B cell (primary cell): ENCODE data around the gene DYRK1A. TPM values are rescaled to one million over a fixed set of nuclear protein-coding genes. Genes with fewer than 3 reads are reported as not detected.

ENCODE experiments used
- ATAC-seq: fragments of 200-7000 bp; cut with Tn5 transposase; one replicate; pipeline ENCODE4 v1.10.0; 2021; ENCODE audit warnings: low read depth, mild to moderate bottlenecking, moderate number of reproducible peaks, moderate library complexity
- CTCF ChIA-PET: fragments of 350-600 bp; sonication (Branson Sonifier 250); formaldehyde crosslinking; loops from one replicate; lab custom pipeline; 2021; ENCODE audit warnings: antibody characterized with exemption, inconsistent platforms; lab: Charles Lee
- POLR2A ChIA-PET: fragments of 350-600 bp; sonication (Branson Sonifier 250); formaldehyde crosslinking; loops from one replicate; lab custom pipeline; 2021; ENCODE audit warnings: antibody characterized with exemption; lab: Charles Lee
- DNase-seq: peaks from one replicate; pipeline ENCODE4 v3.0.0; 2013
- H2AFZ ChIP-seq: 2 replicates; pipeline ENCODE4 v1.6.1; 2012; ENCODE audit warnings: mild to moderate bottlenecking, low read depth, low read length; ENCODE audit not compliant: insufficient read depth, poor library complexity, severe bottlenecking
- H3K27ac ChIP-seq, 2 donors: 1 replicate in 1 of 2; 2 replicates in 1 of 2; pipeline ENCODE4 v1.5.1; 2012 to 2013; ENCODE audit warnings: low read length in 2 of 2, mild to moderate bottlenecking in 2 of 2, moderate library complexity in 1 of 2
- H3K27me3 ChIP-seq, 4 experiments: fragments of 200-600 bp in 1 of 4; sonication (generic) in 1 of 4; replicated peaks in 1 of 4; 1 replicate in 2 of 4; 2 replicates in 2 of 4; pipeline versions ENCODE4 v1.6.1 to v1.7.0; 2013 to 2016; ENCODE audit warnings: low read length in 3 of 4, mild to moderate bottlenecking in 2 of 4, mixed read lengths in 1 of 4, moderate library complexity in 1 of 4; ENCODE audit not compliant: insufficient read depth in 4 of 4, control insufficient read depth in 3 of 4; ENCODE audit errors: control extremely low read depth in 1 of 4
- H3K36me3 ChIP-seq, 2 experiments: replicated peaks in 1 of 2; 1 replicate in 1 of 2; 2 replicates in 1 of 2; pipeline versions ENCODE4 v1.6.1 to v1.7.1; 2013; ENCODE audit warnings: low read length in 1 of 2; ENCODE audit not compliant: insufficient read depth in 2 of 2, control insufficient read depth in 1 of 2; ENCODE audit errors: control extremely low read depth in 1 of 2, extremely low read depth in 1 of 2
- H3K4me1 ChIP-seq, 2 donors: fragments of 200-600 bp in 1 of 2; sonication (generic) in 1 of 2; 1 replicate in 1 of 2; 2 replicates in 1 of 2; pipeline versions ENCODE4 v1.5.1 to v1.6.1; 2013 to 2017; ENCODE audit warnings: low read length in 2 of 2; ENCODE audit not compliant: control insufficient read depth in 2 of 2, insufficient read depth in 2 of 2
- H3K4me2 ChIP-seq: replicated peaks from 2 replicates; pipeline ENCODE3; 2012; ENCODE audit warnings: mild to moderate bottlenecking, low read depth, low read length; ENCODE audit not compliant: poor library complexity, severe bottlenecking
- H3K4me3 ChIP-seq, 5 experiments: fragments of 200-600 bp in 1 of 5; sonication (generic) in 1 of 5; 1 replicate in 3 of 5; 2 replicates in 2 of 5; pipeline versions ENCODE4 v1.5.1 to v1.7.0; 2011 to 2016; ENCODE audit warnings: low read length in 4 of 5, mild to moderate bottlenecking in 4 of 5, low read depth in 2 of 5, control low read depth in 1 of 5, moderate library complexity in 1 of 5; ENCODE audit not compliant: insufficient read depth in 1 of 5; ENCODE audit errors: control extremely low read depth in 1 of 5, extremely low read depth in 1 of 5
- H3K79me2 ChIP-seq: fragments of 200-600 bp; sonication (generic); one replicate; pipeline ENCODE4 v1.6.0; 2016; ENCODE audit warnings: low read length; ENCODE audit not compliant: control insufficient read depth, insufficient read depth
- H3K9ac ChIP-seq: fragments of 200-600 bp; sonication (generic); 2 replicates; pipeline ENCODE4 v1.6.1; 2017; ENCODE audit warnings: mild to moderate bottlenecking, low read length, moderate library complexity
- H3K9me3 ChIP-seq, 3 donors: one replicate each; pipeline versions ENCODE4 v1.6.1 to v1.7.1; 2013; ENCODE audit warnings: low read length in 2 of 3; ENCODE audit not compliant: control insufficient read depth in 2 of 3, insufficient read depth in 1 of 3; ENCODE audit errors: control extremely low read depth in 1 of 3
- H4K20me1 ChIP-seq: 2 replicates; pipeline ENCODE4 v1.6.0; 2012; ENCODE audit warnings: mild to moderate bottlenecking, low read length; ENCODE audit not compliant: insufficient read depth, control insufficient read depth, poor library complexity, severe bottlenecking
- H3K27ac Mint-ChIP-seq: one replicate; pipeline ENCODE4 v1.8.0; 2021; ENCODE audit warnings: mixed read lengths
- H3K27me3 Mint-ChIP-seq: one replicate; pipeline ENCODE4 v1.8.0; 2021; ENCODE audit warnings: mixed read lengths
- H3K4me1 Mint-ChIP-seq: one replicate; pipeline ENCODE4 v1.8.0; 2021; ENCODE audit warnings: mixed read lengths
- H3K4me3 Mint-ChIP-seq: one replicate; pipeline ENCODE4 v1.8.0; 2021; ENCODE audit warnings: mixed read lengths
- H3K9me3 Mint-ChIP-seq: one replicate; pipeline ENCODE4 v1.8.0; 2022; ENCODE audit warnings: mixed read lengths; ENCODE audit not compliant: insufficient read depth
- EZH2 ChIP-seq: IDR thresholded peaks from 2 replicates; pipeline ENCODE4 v1.6.1; 2012; ENCODE audit warnings: borderline replicate concordance, low read depth, mild to moderate bottlenecking, moderate library complexity, low read length; ENCODE audit not compliant: insufficient read depth, poor library complexity, severe bottlenecking
- WGBS: methylation state at CpG from one replicate; pipeline ENCODE4 v1.1.5; 2013; ENCODE audit warnings: missing lambda C conversion rate; ENCODE audit not compliant: insufficient coverage; 5-methylcytosine and 5-hydroxymethylcytosine counted together
- intact Hi-C: fragments of 100-400 bp; cut with micrococcal nuclease; formaldehyde crosslinking; loops from one replicate; pipeline ENCODE4 v1.10.0; 2022
- polyA plus RNA-seq: library from polyadenylated mRNA; depleted of rRNA; stranded (reverse); fragments of >200 nt; gene quantifications from 2 replicates; pipeline ENCODE4 v1.2.3, GENCODE V29; 2012
- total RNA-seq, 2 donors: library from RNA; stranded (reverse); fragments of 120-200 nt in 1 of 2; gene quantifications; 1 replicate in 1 of 2; 2 replicates in 1 of 2; pipeline versions ENCODE4 v1.2.3 to v1.2.4, GENCODE V29; 2013 to 2022
- TF ChIP-seq, protein P1 (sequence below): fragments of 200-600 bp; IDR thresholded peaks from one replicate; pipeline ENCODE4 v1.8.0; 2022; ENCODE audit warnings: antibody characterized with exemption, mild to moderate bottlenecking

Gene DYRK1A
- total and polyA plus RNA-seq, 2 donors (not counting 1 experiment from before 2014, with no cell fraction given) = 46.6 to 147 TPM

DNA sequence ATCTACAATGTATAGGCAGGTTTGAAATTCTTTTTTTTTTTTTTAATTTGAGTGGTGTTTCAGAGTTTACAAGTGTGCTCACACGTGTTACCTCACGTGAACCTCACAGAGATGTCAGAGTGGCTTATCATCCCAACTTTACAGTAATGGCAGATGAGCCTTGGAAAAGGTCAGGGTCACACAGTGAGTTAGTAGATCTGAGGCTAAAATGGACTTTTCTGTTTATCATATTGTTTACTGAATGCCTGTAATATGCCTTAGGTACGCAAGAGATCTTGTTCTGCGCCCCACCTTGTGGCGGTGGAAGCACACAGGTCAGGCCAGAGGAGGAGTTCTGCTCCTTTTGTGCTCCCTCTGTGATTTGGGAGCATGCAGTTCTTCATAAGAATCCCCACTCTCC lies 80.0 kb downstream of the DYRK1A start:
- TF ChIP-seq, protein P1, sequence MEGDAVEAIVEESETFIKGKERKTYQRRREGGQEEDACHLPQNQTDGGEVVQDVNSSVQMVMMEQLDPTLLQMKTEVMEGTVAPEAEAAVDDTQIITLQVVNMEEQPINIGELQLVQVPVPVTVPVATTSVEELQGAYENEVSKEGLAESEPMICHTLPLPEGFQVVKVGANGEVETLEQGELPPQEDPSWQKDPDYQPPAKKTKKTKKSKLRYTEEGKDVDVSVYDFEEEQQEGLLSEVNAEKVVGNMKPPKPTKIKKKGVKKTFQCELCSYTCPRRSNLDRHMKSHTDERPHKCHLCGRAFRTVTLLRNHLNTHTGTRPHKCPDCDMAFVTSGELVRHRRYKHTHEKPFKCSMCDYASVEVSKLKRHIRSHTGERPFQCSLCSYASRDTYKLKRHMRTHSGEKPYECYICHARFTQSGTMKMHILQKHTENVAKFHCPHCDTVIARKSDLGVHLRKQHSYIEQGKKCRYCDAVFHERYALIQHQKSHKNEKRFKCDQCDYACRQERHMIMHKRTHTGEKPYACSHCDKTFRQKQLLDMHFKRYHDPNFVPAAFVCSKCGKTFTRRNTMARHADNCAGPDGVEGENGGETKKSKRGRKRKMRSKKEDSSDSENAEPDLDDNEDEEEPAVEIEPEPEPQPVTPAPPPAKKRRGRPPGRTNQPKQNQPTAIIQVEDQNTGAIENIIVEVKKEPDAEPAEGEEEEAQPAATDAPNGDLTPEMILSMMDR = no peak
- no peak for TF ChIP-seq EZH2
- POLR2A ChIA-PET = no interaction called here
- intact Hi-C loops = no loop called here
- no peak for ATAC-seq
- CTCF ChIA-PET = no interaction called here
- Mint-ChIP-seq H3K4me1 (peaks cover 68% of the 10 kb centered on the region), H3K4me3 (peak overlapping the region; percentile 9), H3K9me3 (no peaks in the 10 kb centered on the region), H3K27me3 (no peaks in the 10 kb centered on the region), H3K27ac (peak overlapping the region; percentile 29)
- Histone ChIP-seq H3K27me3 (no peaks in the 10 kb centered on the region), H3K9me3 (no peaks in the 10 kb centered on the region), H4K20me1 (peaks cover 94% of the 10 kb centered on the region), H3K27ac (peak overlapping the region in 1 of 2 donors; percentile 40), H3K9ac (no peak overlapping the region), H3K4me1 (peaks cover 5 to 26% of the 10 kb centered on the region in 2 donors), H3K79me2 (peaks cover 99% of the 10 kb centered on the region), H3K4me3 (no peak overlapping the region), H3K4me2 (no peak overlapping the region), H3K36me3 (peaks cover 5 to 13% of the 10 kb centered on the region in 2 experiments), H2AFZ (no peak overlapping the region)
- 100% methylated on average over 1 of the region's 5 CpGs for WGBS
- no peak for DNase-seq

DNA sequence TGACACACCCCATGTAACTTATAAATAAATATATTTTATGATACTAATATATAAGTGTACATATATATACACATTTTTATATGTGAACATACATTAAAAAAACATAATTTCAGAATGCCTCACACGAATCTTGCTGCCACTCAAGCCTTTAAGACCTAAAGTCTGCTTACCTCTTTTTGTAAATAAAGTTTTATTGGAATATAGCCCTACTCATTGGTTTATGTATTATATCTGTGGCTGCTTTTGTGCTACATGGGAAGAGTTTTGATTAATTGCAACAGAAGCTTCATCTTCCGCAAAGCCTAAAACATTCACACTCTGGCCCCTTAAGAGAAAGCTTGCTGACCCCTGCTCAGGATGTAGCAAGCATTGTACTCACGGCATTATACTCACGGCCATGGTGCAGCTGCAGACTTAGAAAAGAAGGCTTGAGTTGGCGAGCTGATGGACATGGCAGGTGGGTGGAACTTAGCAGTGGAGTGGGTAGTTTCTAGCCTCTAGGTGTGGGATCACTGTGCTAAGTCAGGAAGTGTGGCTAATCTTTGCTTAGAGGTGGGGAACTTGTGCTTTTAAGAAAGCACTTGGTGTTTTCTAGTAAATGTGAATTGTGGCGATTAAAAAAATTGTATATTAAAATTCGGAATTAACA lies 80.8 kb downstream of the DYRK1A start:
- DNase-seq (no peak), ATAC-seq (no peak)
- ChIA-PET CTCF (no interaction called here), POLR2A (no interaction called here)
- peaks cover 14 to 30% of the 10 kb centered on the region in 2 donors for H3K4me1 ChIP-seq
- H3K4me3 ChIP-seq = no peak overlapping the region
- peaks cover 94% of the 10 kb centered on the region for H4K20me1 ChIP-seq
- no peak overlapping the region for H2AFZ ChIP-seq
- H3K27me3 ChIP-seq = no peaks in the 10 kb centered on the region
- intact Hi-C loops = no loop called here
- peaks cover 5 to 13% of the 10 kb centered on the region in 2 experiments for H3K36me3 ChIP-seq
- Mint-ChIP-seq H3K27me3 (no peaks in the 10 kb centered on the region), H3K4me3 (no peak overlapping the region), H3K9me3 (no peaks in the 10 kb centered on the region), H3K27ac (no peak overlapping the region), H3K4me1 (peaks cover 68% of the 10 kb centered on the region)
- peak overlapping the region in 1 of 2 donors; percentile 37 for H3K27ac ChIP-seq
- WGBS = 60% methylated on average over 3 of the region's 7 CpGs
- H3K9me3 ChIP-seq = no peaks in the 10 kb centered on the region
- H3K4me2 ChIP-seq = no peak overlapping the region
- no peak for TF ChIP-seq EZH2
- no peak overlapping the region for H3K9ac ChIP-seq
- peaks cover 99% of the 10 kb centered on the region for H3K79me2 ChIP-seq
